ENCODE results near the gene FAM151A.

DNA sequence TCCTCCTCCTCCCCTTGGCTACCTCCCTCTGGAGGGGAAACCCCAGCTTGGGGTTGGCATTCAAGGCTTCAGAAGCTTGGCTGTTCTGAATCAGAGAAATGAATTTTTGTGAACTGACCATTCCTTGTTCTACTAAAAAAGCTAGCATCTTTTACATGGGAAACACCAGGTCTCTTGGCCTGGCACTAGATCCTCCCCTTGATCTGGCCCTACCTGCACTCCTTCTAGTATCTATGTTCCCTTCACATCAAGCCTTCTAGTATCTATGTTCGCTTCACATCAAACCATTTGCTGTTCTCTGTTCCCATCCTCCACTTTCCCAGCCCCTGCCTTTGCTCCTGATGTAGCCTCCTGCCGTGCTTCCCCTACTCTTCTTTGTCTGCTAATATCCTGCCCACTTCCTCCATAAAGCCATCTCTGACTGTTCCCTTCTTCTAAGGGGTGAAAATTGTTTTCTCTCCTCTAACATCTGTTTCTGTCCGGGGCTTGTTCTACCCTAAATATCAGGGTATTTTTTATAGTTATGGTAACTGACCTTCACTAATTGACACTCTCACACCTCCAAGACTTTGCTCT is 25.8 kb downstream of the FAM151A start:
- TF ChIP-seq, protein P1, sequence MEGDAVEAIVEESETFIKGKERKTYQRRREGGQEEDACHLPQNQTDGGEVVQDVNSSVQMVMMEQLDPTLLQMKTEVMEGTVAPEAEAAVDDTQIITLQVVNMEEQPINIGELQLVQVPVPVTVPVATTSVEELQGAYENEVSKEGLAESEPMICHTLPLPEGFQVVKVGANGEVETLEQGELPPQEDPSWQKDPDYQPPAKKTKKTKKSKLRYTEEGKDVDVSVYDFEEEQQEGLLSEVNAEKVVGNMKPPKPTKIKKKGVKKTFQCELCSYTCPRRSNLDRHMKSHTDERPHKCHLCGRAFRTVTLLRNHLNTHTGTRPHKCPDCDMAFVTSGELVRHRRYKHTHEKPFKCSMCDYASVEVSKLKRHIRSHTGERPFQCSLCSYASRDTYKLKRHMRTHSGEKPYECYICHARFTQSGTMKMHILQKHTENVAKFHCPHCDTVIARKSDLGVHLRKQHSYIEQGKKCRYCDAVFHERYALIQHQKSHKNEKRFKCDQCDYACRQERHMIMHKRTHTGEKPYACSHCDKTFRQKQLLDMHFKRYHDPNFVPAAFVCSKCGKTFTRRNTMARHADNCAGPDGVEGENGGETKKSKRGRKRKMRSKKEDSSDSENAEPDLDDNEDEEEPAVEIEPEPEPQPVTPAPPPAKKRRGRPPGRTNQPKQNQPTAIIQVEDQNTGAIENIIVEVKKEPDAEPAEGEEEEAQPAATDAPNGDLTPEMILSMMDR (IDR thresholded peaks at IDR 0.05): no peak
- no peak for TF ChIP-seq POLR2A (IDR thresholded peaks at IDR 0.05)
